ENCODE data around the gene USP34. TPM values are rescaled to one million over a fixed set of nuclear protein-coding genes. Genes with fewer than 3 reads are reported as not detected.

USP34 gene
- total RNA-seq, 4 donors from 2014 or later, result 49.5 to 129 (median 84.9) TPM

GRCh38 chr2:61181382-61182058, 289.4 kb downstream of the USP34 start:
- H3K27me3 ChIP-seq, result no peaks in the 10 kb centered on the region
- H3K9me3 ChIP-seq, result no peaks in the 10 kb centered on the region
- H3K27ac ChIP-seq, result peak overlapping the region in 3 of 4 donors; percentile 24 to 99 (median 96)
- intact Hi-C loops (cut with DNase I), result no loop called here
- TF ChIP-seq CTCF (IDR thresholded peaks at IDR 0.05) (no peak), POLR2A (IDR thresholded peaks at IDR 0.05) (no peak)
- H3K36me3 ChIP-seq, result peaks cover 10 to 65% (median 12%) of the 10 kb centered on the region in 3 donors
- H3K4me1 ChIP-seq, result peaks cover 30 to 51% (median 38%) of the 10 kb centered on the region in 3 donors
- WGBS, 2 donors, result 50 to 51% methylated on average over 7 to 10 of the region's 10 CpGs
- DNase-seq, result no peak
- H3K4me3 ChIP-seq, result peak overlapping the region in 1 of 4 donors; percentile 22

DNA sequence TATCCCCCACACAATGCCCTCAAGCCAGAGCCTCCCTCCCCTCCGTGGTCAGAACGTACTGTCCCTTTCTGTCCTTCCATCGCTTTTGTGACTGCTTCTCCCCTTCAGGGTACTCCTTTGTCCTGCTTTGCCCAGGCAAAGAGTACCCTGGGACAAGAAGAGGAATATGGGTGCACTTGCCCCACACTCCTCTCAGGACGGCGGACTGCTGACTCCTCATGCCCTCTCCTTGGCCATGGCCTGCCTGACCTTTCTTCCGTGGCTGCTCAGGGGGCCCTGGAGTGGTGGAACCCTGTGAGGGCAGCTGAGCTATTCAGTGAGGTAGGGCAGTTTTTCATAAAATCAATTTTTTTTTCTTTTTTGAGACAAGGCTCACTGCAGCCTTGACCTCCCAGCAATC, 290.2 kb downstream of the USP34 start:
- 45 to 69% methylated on average over 5 to 6 of the region's 6 CpGs for WGBS, 2 donors
- DNase-seq, result no peak
- Histone ChIP-seq H3K36me3 (peaks cover 3 to 57% (median 8%) of the 10 kb centered on the region in 3 donors), H3K27me3 (no peaks in the 10 kb centered on the region), H3K9me3 (no peaks in the 10 kb centered on the region), H3K27ac (peak overlapping the region; percentile 54 to 99 (median 98)), H3K4me3 (peak overlapping the region in 1 of 4 donors; percentile 41), H3K4me1 (peaks cover 35 to 58% (median 43%) of the 10 kb centered on the region in 3 donors)
- TF ChIP-seq POLR2A (IDR thresholded peaks at IDR 0.05) (no peak), CTCF (IDR thresholded peaks at IDR 0.05) (no peak)
- intact Hi-C loops (cut with DNase I), result no loop called here

- 30 to 34% methylated on average over 9 to 10 of the region's 14 CpGs for WGBS, 2 donors
- Histone ChIP-seq H3K27me3 (no peaks in the 10 kb centered on the region), H3K4me3 (peak overlapping the region in 3 of 4 donors; percentile 7 to 91 (median 41)), H3K4me1 (peaks cover 35 to 58% (median 43%) of the 10 kb centered on the region in 3 donors), H3K36me3 (peaks cover 0 to 50% (median under 1%) of the 10 kb centered on the region in 3 donors), H3K9me3 (no peaks in the 10 kb centered on the region), H3K27ac (peak overlapping the region; percentile 54 to 99 (median 98))
- intact Hi-C loops (cut with DNase I), result no loop called here
- no peak for DNase-seq
- TF ChIP-seq CTCF (IDR thresholded peaks at IDR 0.05), result no peak
- TF ChIP-seq POLR2A (IDR thresholded peaks at IDR 0.05), result no peak
Measured at GRCh38 chr2:61179701-61180639, 290.9 kb downstream of the USP34 start.

DNA sequence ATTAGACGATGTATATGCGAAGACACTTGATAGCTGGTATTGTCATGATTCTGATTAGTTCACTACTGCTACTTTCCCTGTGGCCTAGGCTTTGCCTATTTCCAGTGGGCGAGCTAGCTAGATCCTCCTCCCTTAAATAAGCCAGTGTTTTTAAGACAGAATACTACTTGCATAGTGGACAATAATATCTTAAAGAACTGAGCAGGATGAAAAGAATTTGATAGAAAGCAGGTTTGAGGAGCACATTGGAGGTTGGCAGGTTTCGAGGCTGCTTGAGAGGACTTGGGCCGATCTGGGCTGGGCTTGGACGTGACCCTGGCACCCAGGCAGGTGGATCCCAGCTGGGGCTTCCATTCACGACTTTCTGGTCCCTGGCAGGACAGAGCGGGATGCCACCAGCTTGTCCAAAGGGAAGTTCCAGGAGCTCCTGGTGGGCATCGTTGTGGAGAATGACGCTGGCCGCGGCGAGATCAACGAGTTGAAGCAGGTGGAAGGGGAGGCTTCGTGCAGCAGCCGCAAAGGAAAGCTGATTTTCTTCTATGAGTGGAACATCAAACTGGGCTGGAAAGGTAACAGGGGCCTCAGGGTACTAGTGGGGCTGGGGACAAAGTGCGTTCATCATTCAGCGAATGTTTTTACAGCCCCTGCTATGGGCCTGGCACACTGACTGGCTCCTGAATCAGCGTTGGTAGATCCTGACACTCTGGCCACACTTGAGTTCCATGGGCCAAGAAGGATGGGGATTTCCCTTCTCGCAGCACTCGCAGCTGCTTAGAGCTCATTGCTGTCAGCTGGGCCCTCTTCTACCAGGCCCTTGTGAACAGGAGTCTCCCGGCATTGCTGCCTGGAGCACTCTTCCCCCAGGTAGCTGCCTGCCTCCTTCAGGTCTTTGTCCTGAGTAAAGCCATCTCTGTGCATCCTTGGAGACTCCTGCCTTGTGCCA, 292.0 kb downstream of the USP34 start:
- intact Hi-C loops (cut with DNase I), result no loop called here
- Histone ChIP-seq H3K27ac (peak overlapping the region; percentile 96 to 99 (median 98)), H3K4me1 (peaks cover 35 to 55% (median 43%) of the 10 kb centered on the region in 3 donors), H3K27me3 (no peaks in the 10 kb centered on the region), H3K4me3 (peak overlapping the region; percentile 82 to 97 (median 94)), H3K36me3 (peaks cover 0 to 39% (median 0%) of the 10 kb centered on the region in 3 donors), H3K9me3 (no peaks in the 10 kb centered on the region)
- DNase-seq, result no peak
- 61 to 70% methylated on average over 15 to 21 of the region's 22 CpGs for WGBS, 2 donors
- TF ChIP-seq CTCF (IDR thresholded peaks at IDR 0.05) (no peak), POLR2A (IDR thresholded peaks at IDR 0.05) (no peak)

Measured in esophagus squamous epithelium (tissue), 5 donors.